ENCODE measurements around the gene RBM39.
A peak's percentile ranks its signal among the peaks of the same experiment; 100 is the strongest.
"Not testable (repeated sequence)": the region's sequence is repeated elsewhere in the genome, so short reads cannot be mapped to it uniquely, and the experiment has no call there.

RBM39 gene

DNA sequence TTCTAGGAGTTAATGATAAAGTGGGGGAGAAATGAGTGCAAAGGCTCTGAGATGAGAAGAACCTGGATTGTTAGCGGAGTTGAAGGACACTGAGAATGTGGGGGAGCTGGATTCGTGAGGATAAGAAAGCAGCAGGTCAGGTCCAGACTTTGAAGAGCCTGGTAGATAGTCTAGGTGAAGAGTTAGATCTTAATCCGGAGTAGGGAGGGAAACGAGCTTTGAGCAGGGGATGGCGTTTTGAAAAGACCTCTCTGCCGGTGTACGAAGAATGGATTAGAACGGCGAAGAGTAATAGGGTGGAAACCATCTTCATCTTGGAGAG is 29.3 kb upstream of the RBM39 start:
- Histone ChIP-seq H3K9me3 (replicated peaks; ENCODE audit: low read length) (no peaks in the 10 kb centered on the region), H3K36me3 (ENCODE audit: insufficient read depth, low read length) (peaks cover 6% of the 10 kb centered on the region), H3K4me2 (ENCODE audit: low read length) (peak overlapping the region; percentile 68), H3K4me3 (ENCODE audit: low read length) (peak overlapping the region; percentile 82), H3K27me3 (ENCODE audit: control insufficient read depth, insufficient read depth, low read length) (no peaks in the 10 kb centered on the region), H3K4me1 (ENCODE audit: control insufficient read depth, insufficient read depth, low read length) (peaks cover 34% of the 10 kb centered on the region), H3K9ac (ENCODE audit: low read depth, low read length) (peak overlapping the region; percentile 98)

DNA sequence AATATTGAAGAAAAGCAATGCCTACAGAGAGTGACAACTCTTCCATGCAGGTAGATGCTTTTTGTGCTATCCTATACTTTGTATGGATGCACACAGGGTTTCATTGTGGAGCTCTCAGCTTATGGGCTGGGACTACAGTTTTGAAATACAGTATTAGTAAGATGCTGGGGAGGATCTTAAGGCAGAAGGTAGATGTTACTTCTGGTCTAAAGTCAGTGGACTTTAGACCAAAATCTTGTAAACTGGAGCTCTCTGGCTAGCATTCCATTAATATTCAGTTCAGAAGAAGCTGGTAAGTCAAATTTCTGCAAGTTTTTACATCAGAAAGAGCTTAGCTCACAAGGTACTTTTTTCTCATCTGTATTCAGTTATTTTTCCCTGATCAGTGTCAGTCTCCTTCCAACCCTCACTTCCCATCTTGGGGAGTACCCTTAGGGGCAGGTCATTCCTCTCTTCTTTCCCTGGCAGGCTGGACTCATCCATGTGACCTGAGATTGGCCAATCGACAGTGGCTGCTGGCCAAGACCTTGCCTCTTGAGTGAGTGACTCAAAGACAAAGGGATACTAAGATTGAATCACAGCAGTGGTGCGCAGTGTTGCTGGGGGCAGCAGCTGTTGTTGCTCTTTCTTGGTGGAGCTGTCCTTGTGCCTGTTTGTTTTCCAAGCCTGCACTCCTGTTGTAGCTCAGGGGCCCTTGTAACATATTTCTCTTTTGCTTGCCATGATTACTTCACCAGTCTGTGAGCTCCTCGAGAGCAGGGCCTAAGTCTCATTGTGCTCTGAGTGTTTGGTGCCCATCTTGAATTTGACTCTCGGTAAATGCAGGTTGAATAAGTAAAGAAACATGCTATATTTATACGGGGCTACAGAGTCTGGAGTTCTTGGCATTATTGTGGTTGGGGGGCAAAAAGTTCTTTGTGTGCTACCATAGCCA is 26.9 kb upstream of the RBM39 start:
- H3K27me3 ChIP-seq (ENCODE audit: control insufficient read depth, insufficient read depth, low read length): no peaks in the 10 kb centered on the region
- peaks cover 33% of the 10 kb centered on the region for H3K4me1 ChIP-seq (ENCODE audit: control insufficient read depth, insufficient read depth, low read length)
- peak overlapping the region; percentile 4 for H3K4me3 ChIP-seq (ENCODE audit: low read length)
- no peaks in the 10 kb centered on the region for H3K36me3 ChIP-seq (ENCODE audit: insufficient read depth, low read length)
- H3K9me3 ChIP-seq (replicated peaks; ENCODE audit: low read length): no peaks in the 10 kb centered on the region
- peak overlapping the region; percentile 72 for H3K9ac ChIP-seq (ENCODE audit: low read depth, low read length)
- peak overlapping the region; percentile 51 for H3K4me2 ChIP-seq (ENCODE audit: low read length)

DNA sequence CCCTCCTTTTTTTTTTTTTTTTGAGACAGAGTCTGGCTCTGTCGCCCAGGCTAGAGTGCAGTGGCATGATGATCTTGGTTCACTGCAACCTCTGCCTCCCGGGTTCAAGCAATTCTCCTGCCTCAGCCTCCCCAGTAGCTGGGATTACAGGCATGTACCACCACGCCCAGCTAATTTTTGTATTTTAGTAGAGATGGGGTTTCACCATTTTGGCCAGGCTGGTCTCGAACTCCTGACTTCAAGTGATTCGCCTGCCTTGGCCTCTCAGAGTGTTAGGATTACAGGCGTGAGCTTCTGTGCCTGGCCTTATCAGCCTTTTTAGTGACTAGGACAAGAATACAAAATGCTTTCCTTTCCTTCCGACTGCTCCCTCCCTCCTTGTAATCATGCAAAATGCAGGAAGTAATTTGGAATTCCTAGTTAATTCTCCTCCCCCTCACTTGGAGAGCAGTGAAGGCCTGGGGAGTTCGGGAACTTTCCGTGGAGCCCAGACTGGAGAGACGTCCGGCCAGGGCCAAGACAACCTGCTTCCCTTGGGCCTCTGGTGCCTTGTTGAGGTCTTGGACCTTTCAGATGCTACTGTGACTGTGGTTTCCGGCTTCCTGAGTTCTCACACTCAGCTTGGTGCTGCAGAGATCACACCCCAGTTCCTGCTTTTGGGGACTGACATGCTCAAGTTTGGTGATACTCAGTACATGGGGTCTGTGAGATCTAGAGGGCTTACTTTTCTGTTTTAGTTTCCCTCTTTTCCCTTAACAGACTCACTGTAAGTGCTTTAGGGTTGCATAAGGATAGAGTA is 25.8 kb upstream of the RBM39 start:
- no peak overlapping the region for H3K4me2 ChIP-seq (ENCODE audit: low read length)
- H3K4me3 ChIP-seq (ENCODE audit: low read length): no peak overlapping the region
- no peaks in the 10 kb centered on the region for H3K36me3 ChIP-seq (ENCODE audit: insufficient read depth, low read length)
- peaks cover 25% of the 10 kb centered on the region for H3K4me1 ChIP-seq (ENCODE audit: control insufficient read depth, insufficient read depth, low read length)
- no peaks in the 10 kb centered on the region for H3K9me3 ChIP-seq (replicated peaks; ENCODE audit: low read length)
- no peaks in the 10 kb centered on the region for H3K27me3 ChIP-seq (ENCODE audit: control insufficient read depth, insufficient read depth, low read length)
- H3K9ac ChIP-seq (ENCODE audit: low read depth, low read length): no peak overlapping the region

DNA sequence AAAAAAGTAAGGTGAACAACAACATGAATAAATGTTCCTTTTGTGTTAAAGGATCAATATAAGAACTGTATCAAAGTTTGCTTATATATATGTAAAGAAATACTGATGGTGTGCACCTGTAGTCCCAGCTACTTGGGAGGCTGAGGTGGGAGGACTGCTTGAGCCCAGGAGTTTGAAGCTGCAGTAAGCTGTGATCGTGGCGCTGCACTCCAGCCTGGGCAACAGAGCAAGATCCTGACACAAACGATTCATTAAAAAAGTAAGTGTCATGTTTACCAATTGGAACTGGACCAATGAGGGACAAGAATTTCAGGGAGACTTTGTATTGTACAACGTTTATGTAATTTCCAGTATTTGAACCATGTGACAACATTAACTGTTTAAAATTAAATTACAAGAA is 24.8 kb upstream of the RBM39 start:
- peaks cover 22% of the 10 kb centered on the region for H3K4me1 ChIP-seq (ENCODE audit: control insufficient read depth, insufficient read depth, low read length)

DNA sequence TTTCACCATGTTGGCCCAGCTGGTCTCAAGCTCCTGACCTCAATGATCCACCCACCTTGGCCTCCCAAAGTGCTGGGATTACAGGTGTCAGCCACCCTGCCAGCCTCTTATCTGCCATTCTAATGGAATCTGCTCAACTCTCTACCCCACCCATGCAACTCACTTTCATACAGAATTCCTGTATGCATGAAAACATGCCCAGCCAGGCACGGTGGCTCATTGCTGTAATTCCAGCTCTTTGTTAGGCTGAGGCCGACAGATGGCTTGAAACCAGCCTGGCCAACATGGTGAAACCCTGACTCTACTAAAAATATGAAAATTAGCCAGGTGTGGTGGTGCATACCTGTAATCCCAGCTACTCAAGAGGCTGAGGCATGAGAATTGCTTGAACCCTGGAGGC is 22.9 kb upstream of the RBM39 start:
- H3K27me3 ChIP-seq (ENCODE audit: control insufficient read depth, insufficient read depth, low read length); H3K9me3 ChIP-seq (replicated peaks; ENCODE audit: low read length); H3K4me3 ChIP-seq (ENCODE audit: low read length); H3K4me2 ChIP-seq (ENCODE audit: low read length); H3K9ac ChIP-seq (ENCODE audit: low read depth, low read length); H3K36me3 ChIP-seq (ENCODE audit: insufficient read depth, low read length): not testable (repeated sequence)
- H3K4me1 ChIP-seq (ENCODE audit: control insufficient read depth, insufficient read depth, low read length): peaks cover 18% of the 10 kb centered on the region

More for the DNA sequence above, 24.8 kb upstream of the RBM39 start:
- H3K4me2 ChIP-seq (ENCODE audit: low read length): no peak overlapping the region
- H3K27me3 ChIP-seq (ENCODE audit: control insufficient read depth, insufficient read depth, low read length): no peaks in the 10 kb centered on the region
- H3K9me3 ChIP-seq (replicated peaks; ENCODE audit: low read length): no peaks in the 10 kb centered on the region
- H3K4me3 ChIP-seq (ENCODE audit: low read length): no peak overlapping the region
- H3K36me3 ChIP-seq (ENCODE audit: insufficient read depth, low read length): no peaks in the 10 kb centered on the region
- H3K9ac ChIP-seq (ENCODE audit: low read depth, low read length): no peak overlapping the region

DNA sequence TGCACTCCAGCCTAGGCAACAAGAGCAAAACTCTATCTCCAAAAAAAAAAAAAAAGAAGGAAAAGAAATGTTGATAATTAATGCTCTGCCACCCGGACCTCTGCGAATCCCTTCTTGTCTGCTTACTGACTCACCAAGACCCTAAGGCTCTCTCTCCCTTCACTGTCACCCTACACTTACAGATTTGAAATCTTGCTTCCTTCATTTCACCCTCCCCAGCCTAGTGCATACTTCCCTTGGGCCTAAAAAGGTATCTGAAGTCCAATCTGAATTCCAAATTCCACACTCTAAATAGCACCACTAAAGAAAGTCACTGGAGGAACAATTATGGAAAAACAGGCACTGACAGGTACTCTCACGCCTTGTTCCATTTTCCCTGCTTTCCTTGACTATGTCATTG is 20.4 kb upstream of the RBM39 start:
- Histone ChIP-seq H3K9ac (ENCODE audit: low read depth, low read length) (no peak overlapping the region), H3K4me3 (ENCODE audit: low read length) (no peak overlapping the region), H3K36me3 (ENCODE audit: insufficient read depth, low read length) (no peaks in the 10 kb centered on the region), H3K4me1 (ENCODE audit: control insufficient read depth, insufficient read depth, low read length) (peaks cover 6% of the 10 kb centered on the region), H3K4me2 (ENCODE audit: low read length) (no peak overlapping the region), H3K9me3 (replicated peaks; ENCODE audit: low read length) (no peaks in the 10 kb centered on the region), H3K27me3 (ENCODE audit: control insufficient read depth, insufficient read depth, low read length) (no peaks in the 10 kb centered on the region)

DNA sequence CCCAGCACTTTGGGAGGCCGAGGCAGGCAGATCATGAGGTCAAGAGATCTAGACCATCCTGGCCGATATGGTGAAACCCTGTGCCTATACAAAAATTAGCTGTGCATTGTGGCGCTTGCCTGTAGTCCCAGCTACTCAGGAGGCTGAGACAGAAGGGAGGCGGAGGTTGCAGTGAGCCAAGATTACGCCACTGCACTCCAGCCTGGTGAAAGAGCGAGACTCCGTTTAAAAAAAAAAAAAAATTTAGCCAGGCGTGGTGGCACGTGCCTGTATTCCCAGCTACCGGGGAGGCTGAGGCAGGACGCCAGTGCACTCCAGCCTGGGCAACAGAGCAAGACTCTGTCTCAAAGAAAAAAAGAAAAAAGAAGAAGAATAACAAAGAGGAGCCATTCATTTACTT is 19.5 kb upstream of the RBM39 start:
- not testable (repeated sequence) for H3K9ac ChIP-seq (ENCODE audit: low read depth, low read length); H3K9me3 ChIP-seq (replicated peaks; ENCODE audit: low read length); H3K27me3 ChIP-seq (ENCODE audit: control insufficient read depth, insufficient read depth, low read length); H3K4me3 ChIP-seq (ENCODE audit: low read length); H3K4me2 ChIP-seq (ENCODE audit: low read length); H3K36me3 ChIP-seq (ENCODE audit: insufficient read depth, low read length)
- peaks cover 12% of the 10 kb centered on the region for H3K4me1 ChIP-seq (ENCODE audit: control insufficient read depth, insufficient read depth, low read length)

DNA sequence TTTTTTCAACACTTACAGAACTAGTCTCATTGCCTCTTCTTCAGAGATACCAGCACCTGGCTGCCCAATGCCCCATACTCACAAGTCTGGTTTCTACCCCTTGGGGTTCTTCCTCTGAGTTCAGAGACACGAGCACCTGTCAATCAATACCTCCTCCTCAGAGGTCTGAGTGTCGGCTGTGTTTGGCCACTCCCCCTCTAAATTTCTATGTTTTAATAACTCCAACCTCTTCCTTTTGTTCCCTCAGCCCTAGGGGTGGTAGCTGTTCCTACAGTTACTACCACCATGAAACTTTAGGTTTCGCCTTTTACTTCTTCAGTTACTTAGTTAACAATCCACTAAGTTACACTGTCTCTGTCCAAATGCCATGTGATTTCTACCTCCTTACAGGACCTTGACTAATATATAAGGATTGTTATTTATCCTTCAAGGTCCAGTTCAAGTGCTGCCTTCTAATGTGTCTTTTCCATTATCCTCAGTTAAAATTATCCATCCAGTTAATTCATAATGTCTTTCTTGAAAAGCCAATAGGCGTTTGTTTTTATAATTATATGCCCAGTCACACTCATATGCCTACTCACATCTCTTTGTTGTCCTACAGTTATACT is 15.1 kb upstream of the RBM39 start:
- no peaks in the 10 kb centered on the region for H3K27me3 ChIP-seq (ENCODE audit: control insufficient read depth, insufficient read depth, low read length)
- no peak overlapping the region for H3K4me2 ChIP-seq (ENCODE audit: low read length)
- H3K36me3 ChIP-seq (ENCODE audit: insufficient read depth, low read length): no peaks in the 10 kb centered on the region
- peak overlapping the region; percentile 15 for H3K9ac ChIP-seq (ENCODE audit: low read depth, low read length)
- no peak overlapping the region for H3K4me3 ChIP-seq (ENCODE audit: low read length)
- peaks cover 12% of the 10 kb centered on the region for H3K4me1 ChIP-seq (ENCODE audit: control insufficient read depth, insufficient read depth, low read length)
- H3K9me3 ChIP-seq (replicated peaks; ENCODE audit: low read length): no peaks in the 10 kb centered on the region

DNA sequence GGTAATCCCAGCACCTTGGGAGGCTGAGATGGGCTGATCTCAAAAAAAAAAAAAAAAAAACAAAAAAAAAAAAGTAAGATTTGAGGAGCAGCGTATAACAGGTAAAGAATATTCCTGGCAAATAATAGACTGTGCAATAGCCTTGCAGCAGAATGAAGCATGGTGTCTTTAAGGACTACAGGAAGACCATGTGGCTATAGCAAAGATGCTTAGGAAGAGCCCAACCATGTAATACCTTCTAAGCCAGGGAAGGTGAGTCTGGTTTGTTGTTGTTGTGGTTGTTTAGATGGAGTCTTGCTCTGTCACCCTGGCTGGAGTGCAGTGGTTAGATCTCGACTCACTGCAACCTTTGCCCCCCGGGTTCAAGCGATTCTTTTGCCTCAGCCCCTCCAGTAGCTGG is 14.3 kb upstream of the RBM39 start:
- H3K4me2 ChIP-seq (ENCODE audit: low read length): no peak overlapping the region
- no peak overlapping the region for H3K4me3 ChIP-seq (ENCODE audit: low read length)
- H3K27me3 ChIP-seq (ENCODE audit: control insufficient read depth, insufficient read depth, low read length): no peaks in the 10 kb centered on the region
- no peaks in the 10 kb centered on the region for H3K9me3 ChIP-seq (replicated peaks; ENCODE audit: low read length)
- peaks cover 12% of the 10 kb centered on the region for H3K4me1 ChIP-seq (ENCODE audit: control insufficient read depth, insufficient read depth, low read length)
- no peak overlapping the region for H3K9ac ChIP-seq (ENCODE audit: low read depth, low read length)
- no peaks in the 10 kb centered on the region for H3K36me3 ChIP-seq (ENCODE audit: insufficient read depth, low read length)

DNA sequence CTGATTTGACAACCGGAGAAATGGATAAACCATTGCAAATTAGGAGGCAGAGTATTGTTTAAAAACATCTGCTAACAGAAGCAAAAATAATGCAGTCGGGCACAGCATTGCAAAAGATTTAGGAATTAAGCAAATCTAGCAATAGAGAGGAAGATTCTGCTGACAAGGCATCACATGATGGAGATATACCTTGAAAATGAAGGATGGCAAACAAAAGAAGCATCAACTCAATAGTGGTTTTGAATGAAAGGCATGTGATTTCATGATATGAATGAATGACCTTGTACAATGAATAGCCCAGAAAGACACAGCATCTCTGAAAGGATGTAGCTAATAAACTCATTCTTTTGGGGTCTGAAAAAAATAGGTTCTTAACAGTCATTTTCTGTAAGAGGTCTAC is 8.6 kb upstream of the RBM39 start:
- Histone ChIP-seq H3K9ac (ENCODE audit: low read depth, low read length) (no peak overlapping the region), H3K36me3 (ENCODE audit: insufficient read depth, low read length) (no peaks in the 10 kb centered on the region), H3K9me3 (replicated peaks; ENCODE audit: low read length) (no peaks in the 10 kb centered on the region), H3K27me3 (ENCODE audit: control insufficient read depth, insufficient read depth, low read length) (peaks cover 11% of the 10 kb centered on the region), H3K4me2 (ENCODE audit: low read length) (no peak overlapping the region), H3K4me1 (ENCODE audit: control insufficient read depth, insufficient read depth, low read length) (no peaks in the 10 kb centered on the region), H3K4me3 (ENCODE audit: low read length) (no peak overlapping the region)

DNA sequence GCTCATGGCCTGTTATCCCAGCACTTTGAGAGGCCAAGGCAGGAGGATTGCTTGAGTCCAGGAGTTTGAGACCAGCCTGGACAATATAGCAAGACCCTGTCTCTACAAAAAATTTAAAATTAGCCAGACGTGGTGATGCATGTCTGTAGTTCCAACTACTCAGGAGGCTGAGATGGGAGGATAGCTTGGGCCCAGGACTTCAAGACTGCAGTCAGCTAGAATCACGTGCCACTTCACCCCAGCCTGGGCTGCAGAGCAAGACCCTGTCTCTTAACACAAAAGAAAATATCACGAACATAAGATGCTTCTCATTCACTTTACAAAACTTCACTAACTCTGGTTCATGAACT is 2.4 kb upstream of the RBM39 start:
- not testable (repeated sequence) for H3K27me3 ChIP-seq (ENCODE audit: control insufficient read depth, insufficient read depth, low read length); H3K4me2 ChIP-seq (ENCODE audit: low read length); H3K9me3 ChIP-seq (replicated peaks; ENCODE audit: low read length); H3K4me3 ChIP-seq (ENCODE audit: low read length); H3K9ac ChIP-seq (ENCODE audit: low read depth, low read length)
- Histone ChIP-seq H3K4me1 (ENCODE audit: control insufficient read depth, insufficient read depth, low read length) (peaks cover 12% of the 10 kb centered on the region), H3K36me3 (ENCODE audit: insufficient read depth, low read length) (peaks cover 17% of the 10 kb centered on the region)
